22Rv1 (cell line): Measurements from ENCODE around the gene RNU6-7.

ENCODE experiments used
- CTCF ChIP-seq: fragments of 450-650 bp; IDR thresholded peaks from 2 replicates; pipeline ENCODE4 v1.5.1; 2017; ENCODE audit warnings: mild to moderate bottlenecking
- ZFX ChIP-seq: fragments of 450-650 bp; IDR thresholded peaks from 2 replicates; pipeline ENCODE4 v1.6.1; 2017; ENCODE audit warnings: antibody characterized with exemption, borderline replicate concordance

GRCh38 chr14:32224737-32225377 lies 23.0 kb downstream of the RNU6-7 start:
- TF ChIP-seq CTCF, result peak; percentile 18; the same call in 1 of the 2 replicates
- no peak for TF ChIP-seq ZFX
